HG03060 (cell line): Measurements from ENCODE around the gene PRKD3.

ENCODE experiments used
- ATAC-seq: cut with Tn5 transposase; IDR thresholded peaks from one replicate; pipeline ENCODE4 v1.9.1; 2021; ENCODE audit warnings: low read depth, moderate number of reproducible peaks; ENCODE audit not compliant: unreplicated experiment

Gene PRKD3

GRCh38 chr2:37324786-37325624 lies at the start of gene PRKD3:
Gene PRKD3, minus strand, starts transcription at chr2:37324833. Its CDS starts 8,309 bp downstream, at chr2:37316524.
- ATAC-seq: no peak

- ATAC-seq: no peak
Measured at GRCh38 chr2:37372000-37372399, 47.4 kb upstream of the PRKD3 start.

GRCh38 chr2:37370666-37371065 lies 46.0 kb upstream of the PRKD3 start:
- no peak for ATAC-seq

GRCh38 chr2:37367984-37368383 lies 43.4 kb upstream of the PRKD3 start:
- no peak for ATAC-seq

- no peak for ATAC-seq
Measured at GRCh38 chr2:37367310-37367709, 42.7 kb upstream of the PRKD3 start.

- no peak for ATAC-seq
Measured at GRCh38 chr2:37366773-37367172, 42.1 kb upstream of the PRKD3 start.

DNA sequence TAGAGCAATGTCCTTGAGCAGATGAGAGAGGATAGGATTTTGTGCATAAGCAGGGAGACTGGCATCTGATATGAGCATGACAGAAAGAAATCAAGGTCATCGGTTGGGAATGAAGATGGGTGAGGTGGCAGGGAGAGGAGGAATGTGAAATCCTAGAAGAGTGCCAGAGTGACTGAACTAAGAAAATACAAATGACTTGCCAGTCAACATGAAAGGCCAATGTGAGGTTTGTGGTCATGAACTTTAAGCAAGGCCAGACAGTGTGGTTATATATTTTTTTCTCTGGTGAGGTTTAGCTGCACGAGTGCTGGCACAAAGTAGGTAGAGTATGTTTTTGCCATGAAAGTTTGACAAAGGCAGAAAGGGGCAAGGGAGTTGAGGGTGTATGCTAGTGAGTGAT lies 41.0 kb upstream of the PRKD3 start:
- peak; percentile 75 for ATAC-seq

DNA sequence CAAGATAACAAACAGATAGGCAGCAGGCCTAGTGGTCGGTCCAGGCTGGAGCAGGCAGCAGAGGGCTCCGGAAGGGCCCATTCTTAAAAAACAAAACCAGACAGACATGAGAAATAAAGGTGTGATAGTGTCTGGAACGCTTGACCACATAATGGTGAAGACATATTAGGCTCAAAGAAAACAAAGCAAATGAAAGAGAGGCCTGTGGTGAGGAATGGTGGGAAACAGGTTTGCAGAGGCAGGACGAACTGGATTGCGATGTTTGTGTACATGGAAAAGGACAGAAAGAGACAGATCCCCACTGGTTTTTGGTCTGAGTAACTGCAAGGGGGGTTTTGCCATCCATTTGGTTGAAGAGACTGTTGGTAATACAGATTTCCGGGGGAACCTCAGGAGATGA lies 39.7 kb upstream of the PRKD3 start:
- ATAC-seq: no peak

- no peak for ATAC-seq
Measured at GRCh38 chr2:37361994-37362698, 37.5 kb upstream of the PRKD3 start.

GRCh38 chr2:37361216-37361815 lies 36.7 kb upstream of the PRKD3 start:
- ATAC-seq: no peak

- no peak for ATAC-seq
Measured at GRCh38 chr2:37358466-37358865, 33.8 kb upstream of the PRKD3 start.

GRCh38 chr2:37357530-37357929 lies 32.9 kb upstream of the PRKD3 start:
- no peak for ATAC-seq

GRCh38 chr2:37357069-37357468 lies 32.4 kb upstream of the PRKD3 start:
- ATAC-seq: no peak

- ATAC-seq: no peak
Measured at GRCh38 chr2:37356299-37356698, 31.7 kb upstream of the PRKD3 start.

- ATAC-seq: no peak
Measured at GRCh38 chr2:37355735-37356134, 31.1 kb upstream of the PRKD3 start.

GRCh38 chr2:37354531-37354930 lies 29.9 kb upstream of the PRKD3 start:
- no peak for ATAC-seq

GRCh38 chr2:37350034-37350433 lies 25.4 kb upstream of the PRKD3 start:
- ATAC-seq: peak; percentile 52

DNA sequence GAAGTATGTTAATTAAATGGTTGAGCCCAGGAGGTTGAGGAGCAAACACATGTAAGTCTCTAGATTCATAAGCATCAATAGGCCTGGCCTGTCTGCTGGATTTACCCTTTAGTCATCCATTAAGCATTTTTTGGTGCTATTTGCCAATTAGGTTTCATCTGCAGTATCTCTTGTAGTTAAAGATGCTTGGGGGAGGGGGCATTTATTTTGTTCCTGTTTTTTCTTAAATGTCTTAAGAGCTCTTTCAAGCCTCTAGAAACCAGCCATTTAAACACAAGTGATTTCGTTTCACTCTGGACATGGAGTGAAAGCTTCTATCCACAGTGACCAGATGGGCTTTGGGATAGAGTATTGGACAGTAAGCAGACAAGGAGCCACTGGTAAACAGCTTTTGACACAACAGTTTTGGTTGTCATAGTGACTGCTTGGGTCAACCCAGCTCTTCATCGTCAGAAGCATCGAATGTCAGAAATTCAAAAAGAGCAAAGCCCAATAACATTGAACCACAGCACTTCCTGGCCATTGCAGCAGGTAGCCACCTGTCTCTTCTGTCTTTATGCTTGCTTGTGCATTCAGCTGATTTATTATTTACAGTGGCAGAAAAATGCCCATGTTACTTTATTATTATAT lies 24.7 kb upstream of the PRKD3 start:
- ATAC-seq: no peak

- no peak for ATAC-seq
Measured at GRCh38 chr2:37348155-37348554, 23.5 kb upstream of the PRKD3 start.

DNA sequence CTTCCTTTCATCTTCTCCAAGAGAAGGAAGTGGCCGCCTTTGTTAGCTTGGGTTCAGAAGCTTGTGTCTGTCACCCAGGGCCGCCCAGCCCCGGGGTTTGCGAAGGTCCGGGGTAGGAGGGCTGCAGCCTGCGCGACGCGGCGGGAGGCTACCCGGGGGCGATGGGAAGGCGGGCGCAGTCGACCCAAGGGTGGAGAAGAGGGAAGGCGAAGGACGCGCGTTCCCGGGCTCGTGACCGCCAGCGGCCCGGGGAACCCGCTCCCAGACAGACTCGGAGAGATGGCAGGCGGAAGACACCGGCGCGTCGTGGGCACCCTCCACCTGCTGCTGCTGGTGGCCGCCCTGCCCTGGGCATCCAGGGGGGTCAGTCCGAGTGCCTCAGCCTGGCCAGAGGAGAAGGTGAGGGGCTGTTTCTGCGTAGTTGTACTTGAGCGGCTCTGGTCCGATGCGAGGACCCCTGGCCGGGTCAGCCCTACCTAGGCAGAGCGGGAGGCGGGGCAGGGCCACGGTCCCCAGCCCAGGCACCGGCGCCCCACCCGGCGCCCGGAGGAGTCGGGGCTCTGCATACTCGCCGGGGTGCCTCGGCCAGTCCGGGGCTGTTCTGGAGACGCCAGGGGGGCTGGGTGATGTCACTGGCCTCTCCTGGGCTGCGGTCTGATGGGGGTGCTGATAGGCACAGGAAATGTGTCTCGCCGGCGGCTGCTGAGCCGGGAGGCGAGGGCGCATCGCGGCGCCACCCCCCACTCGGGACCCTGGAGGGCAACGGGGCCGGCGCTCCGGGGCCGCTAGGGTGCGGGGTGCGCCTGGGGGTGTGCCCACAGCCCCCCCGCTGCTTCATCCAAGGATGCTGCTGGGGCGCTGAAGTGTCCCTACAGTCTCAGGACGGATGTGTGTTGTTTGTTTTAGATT lies 20.1 kb upstream of the PRKD3 start, which contains the start of gene QPCT:
QPCT (plus strand) TSS at position 178 of the 909 bp plus-strand sequence; CDS start at position 280, 102 bp downstream.
- no peak for ATAC-seq
